Choroid plexus epithelial cell (primary cell): ENCODE results near the gene GALNT6.

Source experiments
- DNase-seq: peaks from one replicate; pipeline ENCODE4 v3.0.0-alpha.2; 2010; ENCODE audit warnings: low read depth
- H3K4me3 ChIP-seq: 2 replicates; pipeline ENCODE4 v1.5.1; 2011; ENCODE audit warnings: low read depth, mild to moderate bottlenecking, control low read depth, low read length, moderate library complexity
- TF ChIP-seq, protein P1 (sequence below): conservative IDR thresholded peaks from 2 replicates; pipeline ENCODE4 v1.5.1; 2011; ENCODE audit warnings: low read depth, mild to moderate bottlenecking, control low read depth, inconsistent platforms, low read length, moderate library complexity

The GALNT6 gene

DNA sequence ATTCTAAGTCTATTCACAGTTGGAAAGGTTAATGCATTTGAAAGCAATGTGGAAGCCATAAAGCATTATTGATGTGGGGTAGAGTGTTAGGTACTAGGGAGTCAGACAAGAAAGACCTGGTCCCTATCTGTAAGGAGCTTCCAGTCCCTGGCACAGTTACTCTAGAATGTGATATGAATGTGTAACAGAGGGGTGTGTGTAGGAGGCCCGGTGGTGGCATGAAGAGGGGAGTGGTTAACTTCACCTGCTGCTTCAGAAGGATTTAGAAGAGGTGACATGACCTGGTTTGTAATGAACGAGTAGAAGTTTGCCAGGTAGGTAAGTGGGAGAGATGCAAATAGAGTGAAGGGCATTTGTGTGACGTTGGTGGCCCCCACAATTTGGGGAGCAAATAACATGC, 15.1 kb upstream of the GALNT6 start:
- no peak overlapping the region for H3K4me3 ChIP-seq
- TF ChIP-seq, protein P1, sequence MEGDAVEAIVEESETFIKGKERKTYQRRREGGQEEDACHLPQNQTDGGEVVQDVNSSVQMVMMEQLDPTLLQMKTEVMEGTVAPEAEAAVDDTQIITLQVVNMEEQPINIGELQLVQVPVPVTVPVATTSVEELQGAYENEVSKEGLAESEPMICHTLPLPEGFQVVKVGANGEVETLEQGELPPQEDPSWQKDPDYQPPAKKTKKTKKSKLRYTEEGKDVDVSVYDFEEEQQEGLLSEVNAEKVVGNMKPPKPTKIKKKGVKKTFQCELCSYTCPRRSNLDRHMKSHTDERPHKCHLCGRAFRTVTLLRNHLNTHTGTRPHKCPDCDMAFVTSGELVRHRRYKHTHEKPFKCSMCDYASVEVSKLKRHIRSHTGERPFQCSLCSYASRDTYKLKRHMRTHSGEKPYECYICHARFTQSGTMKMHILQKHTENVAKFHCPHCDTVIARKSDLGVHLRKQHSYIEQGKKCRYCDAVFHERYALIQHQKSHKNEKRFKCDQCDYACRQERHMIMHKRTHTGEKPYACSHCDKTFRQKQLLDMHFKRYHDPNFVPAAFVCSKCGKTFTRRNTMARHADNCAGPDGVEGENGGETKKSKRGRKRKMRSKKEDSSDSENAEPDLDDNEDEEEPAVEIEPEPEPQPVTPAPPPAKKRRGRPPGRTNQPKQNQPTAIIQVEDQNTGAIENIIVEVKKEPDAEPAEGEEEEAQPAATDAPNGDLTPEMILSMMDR, result no peak
- no peak for DNase-seq

GRCh38 chr12:51405801-51406207, 14.6 kb upstream of the GALNT6 start:
- DNase-seq, result no peak
- TF ChIP-seq, protein P1, result no peak
- H3K4me3 ChIP-seq, result no peak overlapping the region

DNA sequence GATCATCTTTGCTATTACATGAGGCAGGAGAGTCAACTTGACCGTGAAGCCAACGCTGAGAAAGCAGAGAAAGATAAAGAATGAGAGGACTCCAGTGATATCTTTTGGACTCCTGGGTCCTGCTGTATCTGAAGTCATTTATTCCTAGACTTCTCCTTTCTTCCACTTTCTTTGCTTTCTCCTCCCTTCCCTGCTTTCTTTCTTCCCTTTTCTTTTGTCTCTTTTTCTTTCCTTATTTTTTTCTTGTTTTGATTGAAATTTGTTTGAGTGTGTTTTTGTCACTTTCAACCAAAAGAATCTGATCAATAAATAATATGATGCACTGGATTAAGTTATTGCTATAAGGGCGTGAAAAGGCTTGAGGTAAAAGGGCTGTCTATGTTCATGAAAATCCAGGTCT, 13.4 kb upstream of the GALNT6 start:
- no peak overlapping the region for H3K4me3 ChIP-seq
- no peak for DNase-seq
- TF ChIP-seq, protein P1, result no peak

GRCh38 chr12:51403681-51404136, 12.5 kb upstream of the GALNT6 start:
- no peak for DNase-seq
- no peak overlapping the region for H3K4me3 ChIP-seq
- TF ChIP-seq, protein P1, result no peak

DNA sequence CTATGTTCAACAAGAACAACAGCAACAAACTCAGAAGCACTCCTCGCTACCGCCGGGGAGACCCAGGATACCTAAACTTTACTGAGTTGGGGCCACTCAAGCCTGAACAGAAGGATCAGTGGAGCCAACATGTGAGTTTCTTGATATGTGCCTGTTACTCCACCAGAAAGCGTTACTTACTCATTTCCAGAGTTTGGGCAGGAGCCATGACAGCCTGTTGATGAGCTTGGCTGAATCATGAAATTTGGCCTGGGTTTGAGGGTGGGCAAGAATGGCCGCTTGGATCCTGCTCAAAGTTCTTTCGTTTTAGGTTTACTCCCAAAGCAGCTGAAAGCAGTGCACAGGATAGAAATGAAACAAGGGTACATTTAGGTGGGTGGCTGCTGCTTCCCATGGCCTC, 12.0 kb upstream of the GALNT6 start:
- H3K4me3 ChIP-seq, result no peak overlapping the region
- no peak for DNase-seq
- TF ChIP-seq, protein P1, result no peak

DNA sequence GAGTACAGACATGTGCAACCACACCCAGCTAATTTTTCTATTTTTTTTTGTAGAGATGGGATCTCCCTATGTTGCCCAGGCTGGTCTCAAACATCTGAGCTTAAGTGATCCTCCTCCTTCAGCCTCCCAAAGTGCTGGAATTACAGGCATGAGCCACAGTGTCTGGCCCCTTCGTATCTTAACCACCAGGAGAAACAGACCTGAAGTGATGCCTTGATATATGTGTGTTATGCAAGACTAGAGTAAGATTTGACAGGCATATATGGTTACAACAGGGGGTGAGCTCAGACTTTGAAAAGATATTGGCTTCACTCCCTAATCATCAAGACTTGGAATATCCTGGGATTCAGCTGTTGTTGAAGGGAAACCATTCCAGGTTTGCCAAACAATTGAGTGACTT, 10.7 kb upstream of the GALNT6 start:
- no peak overlapping the region for H3K4me3 ChIP-seq
- DNase-seq, result no peak
- TF ChIP-seq, protein P1, result no peak

- TF ChIP-seq, protein P1, result no peak
- H3K4me3 ChIP-seq, result no peak overlapping the region
- no peak for DNase-seq
These were observed 10.3 kb upstream of the GALNT6 start for GRCh38 chr12:51401486-51401885.
